HepG2 (cell line): ENCODE results near the gene HACD2.

Source experiments
- CBX1 ChIP-seq: IDR thresholded peaks from one replicate; pipeline ENCODE4 v1.6.1; 2016; ENCODE audit warnings: antibody characterized with exemption, low read depth
- CSRNP2 ChIP-seq: sonication (generic); formaldehyde crosslinking; conservative IDR thresholded peaks from 2 replicates; pipeline ENCODE4 v1.8.0; 2022; ENCODE audit warnings: low read depth, missing genetic modification reagents
- ERF ChIP-seq: IDR thresholded peaks from 2 replicates; pipeline ENCODE4 v1.6.1; 2018; ENCODE audit warnings: missing biosample characterization, missing genetic modification reagents
- GPBP1L1 ChIP-seq: sonication (generic); formaldehyde crosslinking; IDR thresholded peaks from 2 replicates; pipeline ENCODE4 v1.5.0; 2020; ENCODE audit warnings: mild to moderate bottlenecking, missing genetic modification reagents
- MXD1 ChIP-seq: sonication (generic); formaldehyde crosslinking; IDR thresholded peaks from 2 replicates; pipeline ENCODE4 v1.4.0; 2020; ENCODE audit warnings: mild to moderate bottlenecking, missing genetic modification reagents
- NCOA1 ChIP-seq: sonication (generic); formaldehyde crosslinking; IDR thresholded peaks from 2 replicates; pipeline ENCODE4 v1.9.0; 2021; ENCODE audit warnings: missing genetic modification reagents
- PBX3 ChIP-seq: sonication (generic); formaldehyde crosslinking; IDR thresholded peaks from 2 replicates; pipeline ENCODE4 v1.8.1; 2023; ENCODE audit warnings: missing genetic modification reagents, inconsistent platforms, borderline replicate concordance
- POLR2A ChIP-seq, 2 experiments: IDR thresholded peaks; 2 replicates each; pipeline ENCODE4 v1.6.1; 2011; ENCODE audit warnings: low read depth in 2 of 2, low read length in 2 of 2, mild to moderate bottlenecking in 1 of 2, moderate library complexity in 1 of 2; ENCODE audit not compliant: insufficient read depth in 1 of 2
- SMC3 ChIP-seq: IDR thresholded peaks from 2 replicates; pipeline ENCODE4 v1.6.1; 2011; ENCODE audit warnings: low read length, improper control_type of control experiment
- SNAPC2 ChIP-seq: sonication (generic); formaldehyde crosslinking; IDR thresholded peaks from 2 replicates; pipeline ENCODE4 v1.8.1; 2022; ENCODE audit warnings: mild to moderate bottlenecking, missing genetic modification reagents
- U2AF2 ChIP-seq: fragments of 200-400 bp; formaldehyde crosslinking; IDR thresholded peaks from 2 replicates; pipeline ENCODE4 v1.6.1; 2017; ENCODE audit warnings: low read depth, mild to moderate bottlenecking, low read length
- ZBTB10 ChIP-seq: sonication (generic); formaldehyde crosslinking; IDR thresholded peaks from 2 replicates; pipeline ENCODE4 v1.4.0; 2020; ENCODE audit warnings: missing genetic modification reagents, borderline replicate concordance
- ZBTB4 ChIP-seq: sonication (generic); formaldehyde crosslinking; IDR thresholded peaks from 2 replicates; pipeline ENCODE4 v1.4.0; 2020; ENCODE audit warnings: missing genetic modification reagents, mild to moderate bottlenecking, borderline replicate concordance

- TF ChIP-seq NCOA1 (CRISPR knock-in tag) (no peak), SNAPC2 (CRISPR knock-in tag) (no peak), CSRNP2 (CRISPR knock-in tag) (no peak), U2AF2 (no peak), ERF (CRISPR knock-in tag) (no peak), POLR2A (IDR thresholded peaks at IDR 0.05; ENCODE audit: insufficient read depth in 1 of 2, low read depth in 2 of 2, low read length in 2 of 2) (no peak), SMC3 (no peak), GPBP1L1 (CRISPR knock-in tag) (no peak), ZBTB4 (no peak), ZBTB10 (CRISPR knock-in tag) (no peak), MXD1 (no peak), CBX1 (no peak), PBX3 (CRISPR knock-in tag) (no peak)
Measured at GRCh38 chr3:123595396-123596180, 10.7 kb upstream of the HACD2 start.
